ENCODE results near the gene CEMP1. TPM values are rescaled to one million over a fixed set of nuclear protein-coding genes. Genes with fewer than 3 reads are reported as not detected.

The CEMP1 gene
- total RNA-seq, 1 donor from 2014 or later: not detected

DNA sequence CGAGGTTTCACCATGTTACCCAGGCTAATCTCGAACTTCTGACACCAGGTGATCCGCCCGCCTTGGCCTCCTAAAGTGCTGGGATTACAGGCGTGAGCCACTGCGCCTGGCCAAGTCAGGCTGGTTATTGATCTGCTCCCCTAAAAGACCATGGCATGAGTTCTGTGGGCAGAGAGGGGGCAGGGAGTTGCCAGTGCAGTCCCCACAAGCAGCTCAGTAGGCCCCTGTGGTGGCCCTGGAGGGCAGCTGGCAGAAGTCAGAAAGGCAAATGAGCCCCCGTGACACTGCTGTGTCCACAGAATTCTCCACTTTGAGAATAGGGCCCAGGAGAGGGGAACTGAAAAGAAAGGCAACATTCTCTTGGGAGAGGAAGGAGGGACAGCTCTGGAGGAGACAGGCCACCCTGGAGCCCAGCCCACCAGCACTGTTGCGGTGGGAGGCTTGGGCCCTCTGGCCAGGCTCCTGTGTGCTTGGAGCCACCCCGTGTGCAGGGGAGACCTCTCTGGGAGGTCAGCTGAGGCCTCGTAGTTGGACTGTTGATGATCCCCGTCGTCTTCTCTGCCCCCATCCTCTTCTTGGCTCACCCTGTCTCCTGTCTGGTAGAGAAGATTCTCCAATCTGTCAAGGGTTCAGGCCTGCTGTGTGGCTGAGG is 13.1 kb downstream of the CEMP1 start:
- no peak for DNase-seq (ENCODE audit: low read depth)
- H3K4me3 ChIP-seq (ENCODE audit: low read depth, low read length): no peak overlapping the region
- TF ChIP-seq, protein P1, sequence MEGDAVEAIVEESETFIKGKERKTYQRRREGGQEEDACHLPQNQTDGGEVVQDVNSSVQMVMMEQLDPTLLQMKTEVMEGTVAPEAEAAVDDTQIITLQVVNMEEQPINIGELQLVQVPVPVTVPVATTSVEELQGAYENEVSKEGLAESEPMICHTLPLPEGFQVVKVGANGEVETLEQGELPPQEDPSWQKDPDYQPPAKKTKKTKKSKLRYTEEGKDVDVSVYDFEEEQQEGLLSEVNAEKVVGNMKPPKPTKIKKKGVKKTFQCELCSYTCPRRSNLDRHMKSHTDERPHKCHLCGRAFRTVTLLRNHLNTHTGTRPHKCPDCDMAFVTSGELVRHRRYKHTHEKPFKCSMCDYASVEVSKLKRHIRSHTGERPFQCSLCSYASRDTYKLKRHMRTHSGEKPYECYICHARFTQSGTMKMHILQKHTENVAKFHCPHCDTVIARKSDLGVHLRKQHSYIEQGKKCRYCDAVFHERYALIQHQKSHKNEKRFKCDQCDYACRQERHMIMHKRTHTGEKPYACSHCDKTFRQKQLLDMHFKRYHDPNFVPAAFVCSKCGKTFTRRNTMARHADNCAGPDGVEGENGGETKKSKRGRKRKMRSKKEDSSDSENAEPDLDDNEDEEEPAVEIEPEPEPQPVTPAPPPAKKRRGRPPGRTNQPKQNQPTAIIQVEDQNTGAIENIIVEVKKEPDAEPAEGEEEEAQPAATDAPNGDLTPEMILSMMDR (conservative IDR thresholded peaks at IDR 0.05; ENCODE audit: low read depth, low read length): no peak

DNA sequence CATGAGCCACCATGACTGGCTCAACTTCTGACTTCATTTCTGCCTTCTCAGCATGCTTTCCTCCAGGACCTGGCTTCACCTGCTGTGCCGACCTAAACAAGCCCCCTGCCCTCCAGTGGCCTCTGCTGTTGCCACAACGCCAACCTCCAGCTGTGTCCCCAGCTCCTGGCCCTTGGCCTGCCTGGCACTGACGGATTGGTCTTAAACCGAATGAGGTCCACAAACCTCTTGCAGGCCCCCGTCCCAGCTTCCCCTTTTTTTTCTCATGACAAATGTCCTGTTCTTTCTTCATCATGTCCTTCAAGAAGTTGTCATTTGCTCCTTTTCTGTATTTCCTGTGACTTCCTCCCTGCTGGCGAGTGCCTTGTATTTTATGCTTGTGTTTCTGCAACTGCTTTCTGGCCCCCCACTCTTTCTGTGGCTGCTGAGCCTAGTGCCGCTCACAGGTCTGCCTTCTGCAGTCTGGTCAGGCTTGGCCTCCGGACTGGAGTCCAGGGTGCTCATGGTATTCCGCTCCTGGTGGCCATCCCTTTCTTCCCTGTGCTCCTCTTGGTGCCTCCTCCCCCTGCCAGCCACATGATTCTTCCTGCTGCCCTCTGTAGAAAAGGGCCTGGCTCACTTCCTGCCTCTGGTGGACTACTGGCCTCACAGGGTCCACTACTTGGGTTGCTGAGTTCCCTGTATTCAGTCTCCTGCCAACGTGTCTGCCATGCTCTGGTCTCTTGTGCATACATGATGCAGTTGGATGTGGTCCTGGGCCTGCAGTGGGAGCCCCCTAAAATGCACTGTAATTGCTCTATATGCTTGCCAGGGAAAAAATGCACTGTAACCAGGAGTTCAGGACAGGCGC is 14.6 kb downstream of the CEMP1 start:
- H3K4me3 ChIP-seq (ENCODE audit: low read depth, low read length): peak overlapping the region; percentile 97
- DNase-seq (ENCODE audit: low read depth): no peak
- TF ChIP-seq, protein P1 (conservative IDR thresholded peaks at IDR 0.05; ENCODE audit: low read depth, low read length): peak; percentile 9

DNA sequence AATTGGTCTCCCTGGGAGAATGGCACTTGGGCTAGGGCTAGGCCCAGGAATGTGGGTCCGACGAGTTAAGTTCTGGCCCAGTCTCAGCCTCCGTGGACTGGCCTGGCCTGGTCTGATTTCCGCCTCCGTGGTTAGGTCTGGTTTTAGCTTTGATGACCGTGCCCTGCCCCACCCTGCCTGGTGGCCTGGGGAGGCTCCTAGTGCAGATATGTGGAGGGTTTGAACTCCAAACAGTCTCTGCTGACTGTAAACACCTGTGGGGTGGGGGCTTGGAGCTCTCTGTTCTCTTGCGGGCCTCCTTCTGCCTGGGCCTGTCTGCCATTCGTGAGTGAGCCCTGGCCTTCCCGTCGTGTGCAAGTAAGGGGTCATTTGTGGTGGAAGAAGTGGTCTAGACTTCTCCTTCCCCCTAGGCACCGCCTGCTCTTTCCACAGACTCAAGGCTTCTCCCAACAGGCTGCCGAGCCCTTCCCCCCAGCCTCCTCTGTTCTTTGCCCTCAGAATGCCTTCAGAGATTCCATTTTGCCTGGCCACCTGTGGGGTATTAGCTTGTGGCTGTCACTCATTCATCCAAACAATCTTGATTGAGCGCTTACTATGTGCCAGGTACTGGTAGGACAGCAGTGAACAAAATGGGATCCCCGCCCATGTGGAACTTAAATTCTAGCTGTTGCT is 15.9 kb downstream of the CEMP1 start:
- peak overlapping the region; percentile 97 for H3K4me3 ChIP-seq (ENCODE audit: low read depth, low read length)
- TF ChIP-seq, protein P1 (conservative IDR thresholded peaks at IDR 0.05; ENCODE audit: low read depth, low read length): no peak
- DNase-seq (ENCODE audit: low read depth): no peak

- H3K4me3 ChIP-seq (ENCODE audit: low read depth, low read length): peak overlapping the region; percentile 97
- no peak for DNase-seq (ENCODE audit: low read depth)
- TF ChIP-seq, protein P1 (conservative IDR thresholded peaks at IDR 0.05; ENCODE audit: low read depth, low read length): no peak
Measured at GRCh38 chr16:2514333-2515179, 16.7 kb downstream of the CEMP1 start.

DNA sequence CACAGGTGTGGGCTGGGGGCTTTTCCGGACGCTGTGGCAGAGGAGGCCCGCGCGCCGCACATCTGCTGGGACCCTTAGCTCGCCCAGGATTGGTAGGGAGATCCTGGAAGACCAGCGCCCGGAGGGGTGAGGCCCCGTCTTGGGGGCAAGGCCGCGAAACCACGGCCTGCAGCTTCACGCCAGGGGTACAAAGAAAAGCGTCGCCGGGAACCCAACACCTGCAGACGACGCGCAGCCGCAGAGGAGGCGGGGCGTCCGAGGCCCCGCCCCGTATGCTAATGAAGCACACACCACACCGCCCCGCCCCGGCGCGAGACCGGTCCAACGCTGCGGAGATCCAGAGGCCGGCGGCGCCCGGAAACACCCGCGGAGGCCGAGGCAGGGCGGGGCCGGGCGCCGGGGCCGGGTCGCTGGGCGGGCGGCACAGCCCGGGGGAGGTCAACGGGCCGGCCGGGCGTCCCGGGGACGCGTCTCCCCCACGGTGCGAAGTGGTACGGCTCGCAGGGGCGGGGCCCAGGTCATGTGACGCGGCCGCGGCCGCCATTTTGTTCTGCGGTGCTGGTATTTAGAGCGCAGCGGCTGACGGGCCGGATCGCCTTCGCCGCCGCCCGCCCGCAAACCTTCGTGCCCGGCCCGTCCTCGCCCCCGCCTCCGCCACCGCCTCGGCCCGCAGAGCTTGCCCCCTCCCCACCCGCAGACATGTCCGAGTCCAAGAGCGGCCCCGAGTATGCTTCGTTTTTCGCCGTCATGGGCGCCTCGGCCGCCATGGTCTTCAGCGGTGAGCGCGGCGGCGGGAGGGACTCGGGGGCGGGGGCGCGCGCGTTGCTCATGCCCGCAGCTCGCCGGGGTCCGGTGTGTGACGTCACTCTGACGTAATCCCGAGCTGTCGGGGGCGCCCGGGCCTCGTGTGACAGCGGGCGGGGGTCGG is 17.5 kb downstream of the CEMP1 start, which contains the start of gene ATP6V0C:
Gene ATP6V0C, plus strand, starts transcription at position 548 of the 928 bp plus-strand sequence. Its CDS starts 152 bp downstream, at position 700.
- H3K4me3 ChIP-seq (ENCODE audit: low read depth, low read length): peak within 1 kb of the TSS; percentile 97
- TF ChIP-seq, protein P1 (conservative IDR thresholded peaks at IDR 0.05; ENCODE audit: low read depth, low read length): no peak
- no peak for DNase-seq (ENCODE audit: low read depth)

Data from epithelial cell of proximal tubule (primary cell).